Nephron progenitor cell (in vitro differentiated cells): Measurements from ENCODE around the gene FOXD2.

ENCODE experiments used
- DNase-seq: peaks from one replicate; pipeline ENCODE4 v3.0.0; 2021
- H3K27ac Mint-ChIP-seq: 2 replicates; pipeline ENCODE4 v1.8.0; 2021; ENCODE audit warnings: mild to moderate bottlenecking, moderate library complexity, mixed read lengths
- H3K27me3 Mint-ChIP-seq: 2 replicates; pipeline ENCODE4 v1.8.0; 2021; ENCODE audit warnings: mild to moderate bottlenecking, low read depth, mixed read lengths; ENCODE audit not compliant: poor library complexity
- H3K36me3 Mint-ChIP-seq: 2 replicates; pipeline ENCODE4 v1.8.0; 2021; ENCODE audit warnings: low read depth, mixed read lengths
- H3K4me1 Mint-ChIP-seq: 2 replicates; pipeline ENCODE4 v1.8.0; 2021; ENCODE audit warnings: mixed read lengths
- H3K4me3 Mint-ChIP-seq: 2 replicates; pipeline ENCODE4 v1.8.0; 2021; ENCODE audit warnings: mild to moderate bottlenecking, moderate library complexity, mixed read lengths
- H3K9me3 Mint-ChIP-seq: 2 replicates; pipeline ENCODE4 v1.8.0; 2021; ENCODE audit warnings: mild to moderate bottlenecking, moderate library complexity, mixed read lengths
- CTCF ChIP-seq: fragments of 200-600 bp; sonication (generic); IDR thresholded peaks from 2 replicates; pipeline ENCODE4 v1.5.0; 2021; ENCODE audit warnings: antibody characterized with exemption

Gene FOXD2

DNA sequence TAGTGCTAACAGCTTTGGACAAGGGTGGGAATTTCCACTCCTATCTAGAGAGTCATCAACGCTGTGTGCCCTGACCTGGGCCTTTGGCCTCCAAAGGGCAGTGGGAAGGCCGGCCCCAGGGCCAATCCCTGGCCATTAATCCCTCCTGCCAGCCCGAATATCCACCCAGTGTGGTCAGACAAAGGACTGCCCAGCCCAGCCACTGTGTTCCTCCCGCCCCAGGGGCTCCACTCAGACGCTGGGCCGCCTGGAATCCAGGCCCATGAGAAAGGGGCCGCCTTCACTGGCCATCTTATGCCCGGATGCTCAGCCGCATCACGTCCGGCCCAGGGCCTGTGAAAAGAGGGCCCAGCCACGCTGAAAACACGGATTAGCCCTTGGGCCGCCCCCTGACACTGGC, 25.4 kb upstream of the FOXD2 start:
- Mint-ChIP-seq H3K27me3 (peaks cover 78% of the 10 kb centered on the region), H3K36me3 (no peaks in the 10 kb centered on the region), H3K27ac (no peak overlapping the region), H3K4me1 (peaks cover 7% of the 10 kb centered on the region), H3K4me3 (no peak overlapping the region), H3K9me3 (no peaks in the 10 kb centered on the region)
- no peak for TF ChIP-seq CTCF
- no peak for DNase-seq

- Mint-ChIP-seq H3K27ac (no peak within 1 kb of the TSS), H3K9me3 (peaks cover 14% of the 10 kb centered on the region), H3K27me3 (peaks cover 92% of the 10 kb centered on the region), H3K4me3 (peak within 1 kb of the TSS; percentile 79), H3K36me3 (peaks cover 12% of the 10 kb centered on the region), H3K4me1 (peaks cover 6% of the 10 kb centered on the region)
- DNase-seq: no peak
- TF ChIP-seq CTCF: no peak
Measured at GRCh38 chr1:47415728-47416318, 22.0 kb upstream of the FOXD2 start, which contains the start of gene FOXE3. Gene FOXE3, plus strand, starts transcription at chr1:47416285. Its CDS starts 31 bp downstream, at chr1:47416316.

GRCh38 chr1:47416319-47417169, 21.3 kb upstream of the FOXD2 start:
- H3K4me1 Mint-ChIP-seq: peaks cover 6% of the 10 kb centered on the region
- H3K9me3 Mint-ChIP-seq: peaks cover 14% of the 10 kb centered on the region
- peak overlapping the region; percentile 79 for H3K4me3 Mint-ChIP-seq
- TF ChIP-seq CTCF: no peak
- peaks cover 16% of the 10 kb centered on the region for H3K36me3 Mint-ChIP-seq
- no peak overlapping the region for H3K27ac Mint-ChIP-seq
- DNase-seq: peak; percentile 56
- peaks cover 92% of the 10 kb centered on the region for H3K27me3 Mint-ChIP-seq

DNA sequence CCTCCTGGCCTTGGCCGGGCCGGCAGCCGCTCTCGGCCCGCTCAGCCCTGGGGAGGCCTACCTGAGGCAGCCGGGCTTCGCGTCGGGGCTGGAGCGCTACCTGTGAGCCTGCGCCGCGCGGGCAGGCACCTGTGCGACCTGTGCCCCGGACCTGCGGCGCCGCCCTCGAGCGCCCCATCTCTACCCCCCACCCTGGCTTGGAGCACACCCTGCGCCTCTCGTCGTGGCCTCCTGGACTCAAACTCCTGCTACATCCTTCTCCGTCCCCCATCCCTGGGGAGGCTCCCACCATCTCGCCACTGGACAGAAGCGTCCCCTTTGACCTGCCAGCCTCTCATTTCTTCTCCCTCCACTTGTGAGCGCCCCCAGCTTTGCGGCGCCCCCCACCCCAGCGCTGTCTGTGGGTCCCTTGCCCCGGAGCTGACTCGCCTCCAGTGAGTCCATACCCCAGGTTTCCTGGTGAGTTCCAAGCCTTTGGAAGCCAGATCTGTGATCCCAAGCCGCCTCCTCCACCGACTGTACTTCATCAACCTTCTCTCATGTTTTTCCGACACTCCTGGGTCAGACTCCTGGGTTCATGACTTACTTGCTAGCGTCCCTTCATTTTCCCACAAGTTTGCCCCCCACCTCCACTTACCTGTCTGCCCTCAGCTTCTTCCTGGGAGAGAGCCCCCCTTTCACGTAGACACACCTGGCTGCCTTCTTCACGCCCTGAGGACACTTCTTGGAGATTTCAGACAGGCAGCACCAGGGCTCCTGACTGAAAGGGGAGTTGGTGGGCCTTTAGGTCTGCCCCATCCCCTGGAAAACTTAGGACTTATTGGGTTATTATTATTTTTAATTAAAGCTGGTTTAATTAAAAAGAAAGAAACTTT, 20.4 kb upstream of the FOXD2 start:
- DNase-seq: no peak
- Mint-ChIP-seq H3K27ac (no peak overlapping the region), H3K36me3 (peaks cover 16% of the 10 kb centered on the region), H3K27me3 (peaks cover 97% of the 10 kb centered on the region), H3K9me3 (peaks cover 14% of the 10 kb centered on the region), H3K4me3 (peak overlapping the region; percentile 73), H3K4me1 (peaks cover 6% of the 10 kb centered on the region)
- no peak for TF ChIP-seq CTCF

- TF ChIP-seq CTCF: no peak
- H3K27ac Mint-ChIP-seq: no peak overlapping the region
- peaks cover 14% of the 10 kb centered on the region for H3K9me3 Mint-ChIP-seq
- no peak for DNase-seq
- H3K4me1 Mint-ChIP-seq: peaks cover 6% of the 10 kb centered on the region
- H3K36me3 Mint-ChIP-seq: peaks cover 16% of the 10 kb centered on the region
- H3K27me3 Mint-ChIP-seq: peaks cover 97% of the 10 kb centered on the region
- H3K4me3 Mint-ChIP-seq: peak overlapping the region; percentile 53
Measured at GRCh38 chr1:47418122-47418521, 19.7 kb upstream of the FOXD2 start.
